Measurements from ENCODE around the gene SMARCD1. TPM values are rescaled to one million over a fixed set of nuclear protein-coding genes. Genes with fewer than 3 reads are reported as not detected.

The SMARCD1 gene
- total RNA-seq, 1 experiment from 2014 or later = 152 TPM

DNA sequence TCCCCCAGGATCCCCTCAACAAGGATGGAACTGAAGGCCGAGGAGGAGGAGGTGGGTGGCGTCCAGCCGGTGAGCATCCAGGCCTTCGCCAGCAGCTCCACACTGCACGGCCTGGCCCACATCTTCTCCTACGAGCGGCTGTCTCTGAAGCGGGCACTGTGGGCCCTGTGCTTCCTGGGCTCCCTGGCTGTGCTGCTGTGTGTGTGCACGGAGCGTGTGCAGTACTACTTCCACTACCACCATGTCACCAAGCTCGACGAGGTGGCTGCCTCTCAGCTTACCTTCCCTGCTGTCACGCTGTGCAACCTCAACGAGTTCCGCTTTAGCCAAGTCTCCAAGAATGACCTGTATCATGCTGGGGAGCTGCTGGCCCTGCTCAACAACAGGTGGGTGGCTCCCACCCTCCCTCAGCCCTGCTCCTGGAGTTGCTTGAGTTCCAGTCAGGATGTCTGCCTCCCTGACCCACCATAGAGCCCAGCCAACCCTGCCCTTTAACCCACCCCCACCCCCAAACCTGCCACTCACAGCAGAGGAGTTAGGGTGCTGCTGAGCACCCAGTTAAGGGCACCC, 26.3 kb upstream of the SMARCD1 start:
- no peak overlapping the region for H3K4me3 ChIP-seq (ENCODE audit: low read depth, low read length, poor library complexity, severe bottlenecking)
- no peaks in the 10 kb centered on the region for H3K9me3 ChIP-seq (ENCODE audit: low read depth, low read length, poor library complexity, severe bottlenecking)
- intact Hi-C loops (cut with micrococcal nuclease; ENCODE audit: unreplicated experiment) = no loop called here
- H3K36me3 ChIP-seq (ENCODE audit: insufficient read depth, low read length, poor library complexity, severe bottlenecking) = no peaks in the 10 kb centered on the region
- H3K27ac ChIP-seq (ENCODE audit: low read depth, low read length, poor library complexity, severe bottlenecking) = no peak overlapping the region
- TF ChIP-seq EZH2 (IDR thresholded peaks at IDR 0.05; ENCODE audit: borderline replicate concordance, low read depth, low read length, poor library complexity, severe bottlenecking) = no peak
- TF ChIP-seq, protein P1, sequence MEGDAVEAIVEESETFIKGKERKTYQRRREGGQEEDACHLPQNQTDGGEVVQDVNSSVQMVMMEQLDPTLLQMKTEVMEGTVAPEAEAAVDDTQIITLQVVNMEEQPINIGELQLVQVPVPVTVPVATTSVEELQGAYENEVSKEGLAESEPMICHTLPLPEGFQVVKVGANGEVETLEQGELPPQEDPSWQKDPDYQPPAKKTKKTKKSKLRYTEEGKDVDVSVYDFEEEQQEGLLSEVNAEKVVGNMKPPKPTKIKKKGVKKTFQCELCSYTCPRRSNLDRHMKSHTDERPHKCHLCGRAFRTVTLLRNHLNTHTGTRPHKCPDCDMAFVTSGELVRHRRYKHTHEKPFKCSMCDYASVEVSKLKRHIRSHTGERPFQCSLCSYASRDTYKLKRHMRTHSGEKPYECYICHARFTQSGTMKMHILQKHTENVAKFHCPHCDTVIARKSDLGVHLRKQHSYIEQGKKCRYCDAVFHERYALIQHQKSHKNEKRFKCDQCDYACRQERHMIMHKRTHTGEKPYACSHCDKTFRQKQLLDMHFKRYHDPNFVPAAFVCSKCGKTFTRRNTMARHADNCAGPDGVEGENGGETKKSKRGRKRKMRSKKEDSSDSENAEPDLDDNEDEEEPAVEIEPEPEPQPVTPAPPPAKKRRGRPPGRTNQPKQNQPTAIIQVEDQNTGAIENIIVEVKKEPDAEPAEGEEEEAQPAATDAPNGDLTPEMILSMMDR (conservative IDR thresholded peaks at IDR 0.05; ENCODE audit: low read depth, low read length) = no peak
- POLR2A ChIA-PET (ENCODE audit: low non-redundant PET) = no interaction called here
- no TSS peak for BruUV-seq (replicated peaks)
- peaks cover 15% of the 10 kb centered on the region for H3K4me1 ChIP-seq (ENCODE audit: insufficient read depth, low read length, poor library complexity, severe bottlenecking)
- peaks cover 4% of the 10 kb centered on the region for H3K27me3 ChIP-seq (replicated peaks; ENCODE audit: insufficient read depth, low read depth, low read length, poor library complexity)
- CTCF ChIA-PET = no interaction called here
- no peak for DNase-seq (ENCODE audit: low spot score)

DNA sequence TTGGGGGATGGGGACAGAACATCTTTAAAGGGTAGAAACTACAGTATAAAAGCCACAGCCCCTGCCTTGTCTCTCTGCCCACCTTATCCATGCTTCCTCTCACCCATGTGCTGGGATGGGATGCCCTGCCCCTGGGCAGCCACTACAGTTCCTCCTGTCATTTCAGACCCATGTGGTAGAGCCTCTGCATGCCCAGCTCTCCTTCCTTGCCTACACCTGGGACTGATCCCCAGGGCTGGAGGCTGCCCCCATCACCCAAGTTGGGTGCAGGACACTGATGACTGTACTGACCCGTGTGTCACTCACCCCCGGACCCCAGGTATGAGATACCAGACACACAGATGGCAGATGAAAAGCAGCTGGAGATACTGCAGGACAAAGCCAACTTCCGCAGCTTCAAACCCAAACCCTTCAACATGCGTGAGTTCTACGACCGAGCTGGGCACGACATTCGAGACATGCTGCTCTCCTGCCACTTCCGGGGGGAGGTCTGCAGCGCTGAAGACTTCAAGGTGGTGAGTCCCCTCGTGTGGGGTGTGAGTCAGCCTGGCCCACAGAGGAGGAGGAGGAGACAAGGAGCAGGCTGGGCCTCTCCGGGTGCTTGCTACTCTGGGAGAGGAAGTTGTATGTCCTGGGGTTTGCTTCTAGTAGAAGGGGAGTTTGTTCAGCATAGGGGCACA, 25.6 kb upstream of the SMARCD1 start:
- Histone ChIP-seq H3K4me3 (ENCODE audit: low read depth, low read length, poor library complexity, severe bottlenecking) (no peak overlapping the region), H3K9me3 (ENCODE audit: low read depth, low read length, poor library complexity, severe bottlenecking) (no peaks in the 10 kb centered on the region), H3K36me3 (ENCODE audit: insufficient read depth, low read length, poor library complexity, severe bottlenecking) (no peaks in the 10 kb centered on the region), H3K4me1 (ENCODE audit: insufficient read depth, low read length, poor library complexity, severe bottlenecking) (peaks cover 15% of the 10 kb centered on the region), H3K27ac (ENCODE audit: low read depth, low read length, poor library complexity, severe bottlenecking) (no peak overlapping the region), H3K27me3 (replicated peaks; ENCODE audit: insufficient read depth, low read depth, low read length, poor library complexity) (peaks cover 4% of the 10 kb centered on the region)
- TF ChIP-seq, protein P1 (conservative IDR thresholded peaks at IDR 0.05; ENCODE audit: low read depth, low read length) = no peak
- TF ChIP-seq EZH2 (IDR thresholded peaks at IDR 0.05; ENCODE audit: borderline replicate concordance, low read depth, low read length, poor library complexity, severe bottlenecking) = no peak
- no TSS peak for BruUV-seq (replicated peaks)
- intact Hi-C loops (cut with micrococcal nuclease; ENCODE audit: unreplicated experiment) = no loop called here
- CTCF ChIA-PET = interaction anchor here (0.6 kb wide), 1 partner anchor 10 kb away, joined by 7 read pairs; no protein-coding TSS in a partner anchor
- POLR2A ChIA-PET (ENCODE audit: low non-redundant PET) = no interaction called here
- DNase-seq (ENCODE audit: low spot score) = no peak

DNA sequence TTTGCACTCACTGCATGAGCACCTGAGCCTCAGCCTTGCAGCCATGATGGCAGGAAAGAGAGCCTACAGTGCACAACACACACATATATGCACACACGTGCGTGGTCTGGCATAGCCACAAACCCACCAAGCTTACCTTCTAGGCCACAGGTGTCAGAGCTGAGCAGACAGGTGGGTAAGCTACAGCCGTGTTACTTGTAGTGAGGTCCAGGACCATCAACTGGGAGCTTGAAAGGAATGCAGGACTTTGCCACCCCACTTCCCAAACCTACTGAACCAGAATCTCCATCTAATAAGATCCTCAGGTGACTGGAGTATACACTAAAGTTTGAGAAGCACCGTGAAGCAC, 25.0 kb upstream of the SMARCD1 start:
- H3K4me3 ChIP-seq (ENCODE audit: low read depth, low read length, poor library complexity, severe bottlenecking) = no peak overlapping the region
- ChIA-PET CTCF (interaction anchor here (0.6 kb wide), 1 partner anchor 10 kb away, joined by 3 read pairs; no protein-coding TSS in a partner anchor), POLR2A (ENCODE audit: low non-redundant PET) (no interaction called here)
- no peaks in the 10 kb centered on the region for H3K9me3 ChIP-seq (ENCODE audit: low read depth, low read length, poor library complexity, severe bottlenecking)
- intact Hi-C loops (cut with micrococcal nuclease; ENCODE audit: unreplicated experiment) = no loop called here
- DNase-seq (ENCODE audit: low spot score) = no peak
- H3K27me3 ChIP-seq (replicated peaks; ENCODE audit: insufficient read depth, low read depth, low read length, poor library complexity) = peaks cover 4% of the 10 kb centered on the region
- peaks cover 15% of the 10 kb centered on the region for H3K4me1 ChIP-seq (ENCODE audit: insufficient read depth, low read length, poor library complexity, severe bottlenecking)
- no peak overlapping the region for H3K27ac ChIP-seq (ENCODE audit: low read depth, low read length, poor library complexity, severe bottlenecking)
- H3K36me3 ChIP-seq (ENCODE audit: insufficient read depth, low read length, poor library complexity, severe bottlenecking) = no peaks in the 10 kb centered on the region
- BruUV-seq (replicated peaks) = no TSS peak
- no peak for TF ChIP-seq EZH2 (IDR thresholded peaks at IDR 0.05; ENCODE audit: borderline replicate concordance, low read depth, low read length, poor library complexity, severe bottlenecking)
- TF ChIP-seq, protein P1 (conservative IDR thresholded peaks at IDR 0.05; ENCODE audit: low read depth, low read length) = no peak

Measured in A673 (cell line).